Measurements from ENCODE around the gene ZNF407.

Gene ZNF407

GRCh38 chr18:74579496-74580065, 18.1 kb upstream of the ZNF407 start:
- DNase-seq (ENCODE audit: low read depth): no peak

DNA sequence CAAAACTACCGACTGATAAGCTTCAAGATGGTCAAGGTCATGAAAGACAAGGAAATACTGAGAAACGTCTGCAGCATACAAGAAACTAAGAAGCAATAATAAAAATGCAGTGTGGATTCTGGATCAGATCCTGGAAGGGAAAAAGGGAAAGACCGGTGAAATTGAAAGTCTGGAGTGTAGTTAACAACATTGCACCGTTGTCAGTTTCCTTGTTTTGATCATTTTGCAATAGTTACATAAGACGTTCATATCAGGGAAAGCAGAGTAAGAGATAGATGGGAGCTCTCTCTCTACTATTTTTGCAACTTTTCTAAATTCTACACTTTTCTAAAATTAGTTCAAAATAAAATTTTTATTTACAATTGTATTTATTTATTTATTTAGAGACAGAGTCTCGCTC, 15.0 kb upstream of the ZNF407 start:
- no peak for DNase-seq (ENCODE audit: low read depth)

GRCh38 chr18:74587441-74587840, 10.2 kb upstream of the ZNF407 start:
- no peak for DNase-seq (ENCODE audit: low read depth)

DNA sequence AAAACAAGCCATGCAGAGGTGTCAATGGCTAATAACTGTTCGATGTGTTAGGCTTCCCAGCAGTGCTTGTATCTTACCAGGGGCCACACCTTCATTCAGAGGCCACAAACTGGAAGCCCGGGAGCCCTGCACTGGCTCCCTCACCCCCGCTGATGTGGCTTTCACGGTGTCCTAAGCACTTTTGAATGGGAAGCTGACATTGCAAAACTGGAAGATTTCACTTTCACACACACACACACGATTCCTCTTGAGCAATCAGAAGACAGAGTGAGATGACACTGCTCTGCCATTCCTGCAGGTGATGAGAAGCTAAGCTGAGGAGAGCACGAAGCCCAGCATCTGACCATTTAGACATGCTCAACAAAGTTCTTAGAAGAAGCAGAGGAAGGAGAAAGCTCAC, 8.6 kb upstream of the ZNF407 start:
- no peak for DNase-seq (ENCODE audit: low read depth)

GRCh38 chr18:74589811-74590210, 7.9 kb upstream of the ZNF407 start:
- no peak for DNase-seq (ENCODE audit: low read depth)

GRCh38 chr18:74590671-74591070, 7.0 kb upstream of the ZNF407 start:
- DNase-seq (ENCODE audit: low read depth): no peak

GRCh38 chr18:74595431-74595830, 2.2 kb upstream of the ZNF407 start:
- no peak for DNase-seq (ENCODE audit: low read depth)

DNA sequence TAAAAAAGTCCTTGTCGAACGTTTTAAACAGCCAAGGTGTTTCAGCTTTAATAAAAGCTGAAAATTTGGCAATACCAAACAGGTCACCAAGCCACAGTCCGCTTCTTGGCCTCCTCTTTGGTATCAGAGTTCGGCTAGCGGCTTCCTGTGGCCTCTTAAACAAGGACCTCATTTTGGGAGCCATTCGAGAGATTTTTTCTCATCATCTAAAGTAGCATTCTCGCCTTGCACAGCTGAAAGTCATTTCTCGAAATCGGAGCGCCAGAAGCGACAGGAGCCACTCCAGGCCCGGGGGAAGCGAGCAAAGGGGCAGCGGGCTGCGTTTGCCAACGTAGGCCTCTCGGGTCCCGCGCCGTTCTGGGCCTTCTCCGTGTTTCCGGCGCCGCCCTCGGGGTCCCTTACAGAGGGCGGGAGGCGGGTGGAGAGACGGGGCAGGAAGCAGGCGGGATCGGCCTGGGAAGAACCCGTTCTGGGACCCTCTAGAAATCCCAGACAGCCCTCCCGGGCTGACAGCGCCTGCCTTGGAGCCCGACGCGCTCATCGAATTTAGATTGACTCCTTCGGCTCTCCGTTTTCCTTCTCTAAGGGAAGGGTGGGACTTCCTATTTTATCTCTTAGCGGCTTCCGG, 522 bp upstream of the ZNF407 start:
- DNase-seq (ENCODE audit: low read depth): peak; percentile 67

GRCh38 chr18:74598350-74599001, 806 bp downstream of the ZNF407 start:
- DNase-seq (ENCODE audit: low read depth): peak; percentile 68

- DNase-seq (ENCODE audit: low read depth): no peak
Measured at GRCh38 chr18:74604361-74604760, 6.7 kb downstream of the ZNF407 start.

DNA sequence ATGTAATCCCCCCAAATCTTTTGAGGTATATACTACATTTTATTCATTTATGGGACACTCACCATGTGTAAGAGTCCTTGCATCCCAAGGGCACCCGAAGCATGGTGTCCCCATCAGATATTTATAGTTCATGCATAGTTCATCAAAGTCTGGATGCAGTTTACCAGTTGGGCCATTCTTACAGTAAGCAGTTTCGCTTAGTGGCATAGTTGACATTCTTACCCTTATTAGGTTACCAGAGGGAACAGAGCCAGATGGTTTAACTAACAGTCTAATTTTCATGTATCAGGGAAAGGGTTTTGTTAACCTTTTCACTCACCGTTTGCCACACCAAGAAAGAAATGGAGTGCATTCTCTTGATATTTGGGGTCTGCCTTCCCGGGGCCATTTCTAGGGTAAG, 7.1 kb downstream of the ZNF407 start:
- no peak for DNase-seq (ENCODE audit: low read depth)

GRCh38 chr18:74608681-74609080, 11.0 kb downstream of the ZNF407 start:
- DNase-seq (ENCODE audit: low read depth): no peak

DNA sequence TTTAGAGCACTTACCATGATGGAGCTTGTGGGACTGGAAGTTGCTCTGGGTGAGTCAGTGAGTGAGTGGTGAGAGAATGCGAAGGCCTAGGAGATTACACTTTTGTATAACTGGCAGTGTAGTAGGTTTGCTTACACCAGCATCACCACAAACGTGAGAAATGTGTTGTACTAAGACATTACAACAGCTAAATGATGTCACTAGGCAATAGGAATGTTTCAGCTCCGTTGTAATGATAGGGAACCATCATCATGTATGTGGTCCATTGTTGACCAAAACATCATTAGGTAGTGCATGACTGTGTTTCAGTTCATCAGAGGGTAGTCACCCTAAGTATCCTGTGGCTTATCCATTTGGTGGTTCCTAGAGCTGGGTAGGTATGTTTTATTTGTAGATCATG, 11.9 kb downstream of the ZNF407 start:
- no peak for DNase-seq (ENCODE audit: low read depth)

DNA sequence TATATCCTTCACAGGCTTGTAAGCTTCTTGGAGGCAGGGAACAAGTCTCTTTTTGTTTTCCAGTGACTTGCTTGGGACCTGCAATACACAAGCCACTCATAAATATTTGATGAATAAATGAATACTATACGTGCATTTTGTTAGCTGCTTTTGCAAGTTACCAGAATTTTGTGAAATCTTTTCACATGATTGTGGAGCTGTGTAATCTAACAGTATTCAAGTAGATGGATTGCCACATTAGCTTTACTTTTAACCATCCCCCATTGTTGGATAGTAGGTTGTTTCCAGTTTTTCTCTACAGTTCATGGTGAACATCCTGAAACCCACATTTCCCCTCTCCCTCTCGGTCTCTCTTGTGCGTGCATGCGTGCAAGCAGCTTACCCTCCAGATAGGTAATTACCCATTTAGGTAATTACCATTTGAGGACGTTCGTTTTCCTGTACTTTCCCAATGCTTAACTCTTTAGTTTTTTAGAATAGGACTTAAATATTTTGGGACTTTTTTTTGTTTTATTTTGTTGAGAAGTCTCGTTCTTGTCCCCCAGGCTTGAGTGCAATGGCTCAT, 12.5 kb downstream of the ZNF407 start:
- DNase-seq (ENCODE audit: low read depth): no peak

GRCh38 chr18:74610860-74611259, 13.2 kb downstream of the ZNF407 start:
- no peak for DNase-seq (ENCODE audit: low read depth)

GRCh38 chr18:74611765-74612164, 14.1 kb downstream of the ZNF407 start:
- no peak for DNase-seq (ENCODE audit: low read depth)

- no peak for DNase-seq (ENCODE audit: low read depth)
Measured at GRCh38 chr18:74613381-74613780, 15.7 kb downstream of the ZNF407 start.

DNA sequence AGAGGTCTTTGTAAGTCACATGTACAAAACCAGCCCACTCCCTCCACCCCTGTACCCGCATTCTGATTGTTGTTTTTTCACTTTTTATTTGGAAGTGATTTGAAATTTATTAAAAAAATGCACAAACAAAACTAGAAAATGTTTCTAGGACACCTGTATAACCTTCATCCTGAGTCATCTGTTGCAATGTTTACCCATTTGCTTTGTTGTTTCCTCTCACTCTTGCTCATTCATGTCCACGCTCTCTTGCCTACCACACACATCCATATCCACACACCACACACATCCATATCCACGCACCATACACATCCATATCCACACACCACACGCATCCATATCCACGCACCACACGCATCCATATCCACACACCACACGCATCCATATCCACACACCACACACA, 18.8 kb downstream of the ZNF407 start:
- no peak for DNase-seq (ENCODE audit: low read depth)

DNA sequence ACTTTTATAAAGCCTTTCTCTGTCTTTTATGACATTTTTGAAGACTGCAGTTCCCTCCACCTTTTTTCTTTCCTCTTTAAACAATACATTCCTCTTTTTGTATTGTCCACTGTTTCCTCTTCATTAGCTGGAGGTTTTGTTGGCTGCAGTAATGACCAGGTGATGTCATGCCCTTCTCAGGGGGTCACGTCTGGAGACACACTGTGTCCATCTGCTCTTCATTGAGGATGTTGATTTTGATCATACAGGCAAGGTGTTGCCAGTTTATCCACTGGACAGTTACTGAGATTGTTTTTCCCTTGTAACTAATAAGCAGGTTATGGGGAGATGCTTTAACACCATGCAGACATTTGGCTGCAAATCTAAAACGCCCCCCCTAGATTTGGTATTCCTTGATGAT, 19.8 kb downstream of the ZNF407 start:
- DNase-seq (ENCODE audit: low read depth): no peak

DNA sequence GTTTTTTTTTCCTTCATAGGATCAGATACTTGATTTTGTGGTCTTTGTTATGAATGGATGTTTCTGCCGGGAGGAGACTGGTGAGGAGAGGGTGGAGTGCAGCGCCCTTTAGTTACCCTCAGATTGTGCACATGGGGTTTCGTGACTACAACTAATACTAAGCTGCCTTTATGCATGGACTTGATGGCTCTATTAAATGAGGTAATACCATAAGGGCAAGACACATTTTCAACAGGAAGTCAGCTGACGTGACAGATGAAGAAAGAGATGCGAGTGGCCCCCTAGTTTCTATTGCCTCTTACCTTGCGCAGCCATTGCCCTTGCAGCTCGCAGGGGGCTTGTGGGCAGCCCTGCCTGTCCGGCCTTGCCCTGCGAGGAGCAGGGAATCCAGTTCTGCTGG, 24.4 kb downstream of the ZNF407 start:
- no peak for DNase-seq (ENCODE audit: low read depth)

- no peak for DNase-seq (ENCODE audit: low read depth)
Measured at GRCh38 chr18:74623047-74623816, 25.6 kb downstream of the ZNF407 start.

GRCh38 chr18:74624466-74624865, 26.8 kb downstream of the ZNF407 start:
- no peak for DNase-seq (ENCODE audit: low read depth)

GRCh38 chr18:74625157-74625556, 27.5 kb downstream of the ZNF407 start:
- no peak for DNase-seq (ENCODE audit: low read depth)

Data from activated T-cell treated with anti-CD3 and anti-CD28 coated beads for 48 hours (primary cell).